AG04450 (cell line): ENCODE measurements around the gene ARHGEF10L. TPM values are rescaled to one million over a fixed set of nuclear protein-coding genes. Genes with fewer than 3 reads are reported as not detected.
A peak's percentile ranks its signal among the peaks of the same experiment; 100 is the strongest.

Source experiments
- CTCF ChIA-PET: fragments of 300-600, 350-600 bp; formaldehyde crosslinking; extraction: SDS; loops from one replicate; lab custom pipeline; 2022; ENCODE audit warnings: antibody characterized with exemption, inconsistent platforms; lab: Charles Lee
- POLR2A ChIA-PET: fragments of 350-600 bp; formaldehyde crosslinking; extraction: SDS; loops from one replicate; lab custom pipeline; 2021; ENCODE audit warnings: antibody characterized with exemption, inconsistent platforms; lab: Yijun Ruan, JAX
- DNase-seq: peaks from one replicate; pipeline ENCODE4 v3.0.0-alpha.2; 2011; ENCODE audit warnings: low read depth, low spot score
- H3K27ac ChIP-seq: one replicate; pipeline ENCODE4 v1.5.1; 2012; ENCODE audit warnings: low read depth, low read length, control low read depth
- H3K27me3 ChIP-seq: one replicate; pipeline ENCODE4 v1.6.0; 2012; ENCODE audit warnings: low read length; ENCODE audit not compliant: control insufficient read depth, insufficient read depth
- H3K4me3 ChIP-seq: 2 replicates; pipeline ENCODE4 v1.5.1; 2011; ENCODE audit warnings: mild to moderate bottlenecking, low read depth, low read length, control low read depth
- H3K9me3 ChIP-seq: 2 replicates; pipeline ENCODE4 v1.5.1; 2012; ENCODE audit warnings: low read length; ENCODE audit not compliant: control insufficient read depth, insufficient read depth
- CTCF ChIP-seq: IDR thresholded peaks from 2 replicates; pipeline ENCODE4 v1.5.1; 2011; ENCODE audit warnings: low read depth, low read length, control low read depth, inconsistent platforms
- polyA plus RNA-seq: library from polyadenylated mRNA; depleted of rRNA; stranded (reverse); fragments of >200 nt; gene quantifications from 2 replicates; pipeline ENCODE4 v1.2.3, GENCODE V29; 2011

ARHGEF10L gene
- polyA plus RNA-seq, 1 experiment: 5.7 TPM

- Histone ChIP-seq H3K9me3 (no peaks in the 10 kb centered on the region), H3K27me3 (no peaks in the 10 kb centered on the region), H3K4me3 (no peak overlapping the region), H3K27ac (no peak overlapping the region)
- POLR2A ChIA-PET: no interaction called here
- CTCF ChIA-PET: interaction anchor here (0.7 to 1.3 kb wide), 2 partner anchors 45 to 60 kb away, joined by 3 to 4 read pairs; no protein-coding TSS in a partner anchor
- no peak for DNase-seq
- TF ChIP-seq CTCF: no peak
Measured at GRCh38 chr1:17546946-17547670, 7.6 kb downstream of the ARHGEF10L start.

DNA sequence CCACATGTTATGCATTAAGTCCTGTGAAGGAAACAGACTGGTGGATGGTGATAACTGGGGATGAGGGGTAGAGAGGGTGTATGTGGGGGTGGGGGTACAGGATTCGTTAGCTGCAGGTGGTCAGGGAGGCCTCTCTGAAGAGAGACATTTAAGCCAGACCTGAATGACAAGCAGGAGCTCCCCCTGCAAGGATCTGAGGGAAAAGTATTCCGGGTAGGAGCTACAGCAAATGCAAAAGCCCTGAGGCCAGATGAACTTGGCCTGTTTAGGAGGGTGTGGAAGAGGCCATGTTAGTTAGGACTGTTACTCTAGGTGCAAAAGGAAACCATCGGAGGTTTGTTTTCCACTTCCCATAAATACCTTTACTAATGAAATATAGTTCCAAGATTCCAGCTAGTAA lies 9.9 kb downstream of the ARHGEF10L start:
- TF ChIP-seq CTCF: no peak
- DNase-seq: no peak
- no peaks in the 10 kb centered on the region for H3K9me3 ChIP-seq
- CTCF ChIA-PET: no interaction called here
- POLR2A ChIA-PET: no interaction called here
- no peak overlapping the region for H3K4me3 ChIP-seq
- no peak overlapping the region for H3K27ac ChIP-seq
- no peaks in the 10 kb centered on the region for H3K27me3 ChIP-seq

DNA sequence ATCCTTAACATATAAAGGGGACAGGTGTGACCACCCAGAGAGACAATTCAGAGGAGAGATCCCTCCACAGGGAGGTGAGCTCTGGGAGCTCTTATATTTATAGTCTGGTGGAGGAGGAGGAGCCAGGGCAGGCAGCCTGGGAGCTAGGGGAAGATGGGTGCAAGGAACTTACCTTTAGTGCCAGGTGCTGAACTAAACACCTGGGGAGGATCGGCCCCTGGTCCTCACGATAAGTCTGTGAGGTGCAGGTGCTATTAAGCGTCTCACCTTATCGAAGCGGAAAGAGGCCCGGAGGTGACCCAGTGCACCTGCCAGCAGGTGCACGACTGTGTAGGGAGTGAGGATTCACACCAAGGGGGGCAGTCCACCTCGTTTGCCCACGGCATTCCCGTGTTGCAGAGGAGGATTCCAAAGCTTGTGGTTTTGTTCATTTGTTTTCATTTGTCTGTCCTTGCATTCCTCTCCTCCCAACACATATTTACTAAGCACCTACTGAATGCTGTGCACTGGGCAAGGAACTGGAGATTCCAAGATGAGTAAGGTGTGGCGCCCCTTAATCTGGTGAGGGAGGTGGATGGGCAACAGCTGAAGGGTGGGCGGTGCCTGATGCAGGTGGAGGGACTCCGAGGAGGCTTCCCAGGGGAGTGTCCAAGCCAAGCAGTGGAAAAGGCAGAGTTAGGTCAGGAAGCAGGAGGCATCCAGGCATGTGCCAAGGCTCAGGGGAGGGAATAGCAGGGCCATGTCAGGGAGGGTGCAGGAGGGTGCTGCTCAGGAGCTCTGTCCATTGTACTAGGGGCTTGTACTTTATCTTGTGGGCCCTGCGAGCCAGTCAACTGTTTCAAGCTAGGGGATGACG lies 11.5 kb downstream of the ARHGEF10L start:
- no peaks in the 10 kb centered on the region for H3K9me3 ChIP-seq
- ChIA-PET CTCF (interaction anchor here (1.5 kb wide), 1 partner anchor 56 kb away, joined by 6 read pairs; no protein-coding TSS in a partner anchor), POLR2A (interaction anchor here (0.7 kb wide), 1 partner anchor 35 kb away, joined by 3 read pairs; no protein-coding TSS in a partner anchor)
- no peaks in the 10 kb centered on the region for H3K27me3 ChIP-seq
- TF ChIP-seq CTCF: no peak
- DNase-seq: no peak
- no peak overlapping the region for H3K4me3 ChIP-seq
- H3K27ac ChIP-seq: peak overlapping the region; percentile 34

DNA sequence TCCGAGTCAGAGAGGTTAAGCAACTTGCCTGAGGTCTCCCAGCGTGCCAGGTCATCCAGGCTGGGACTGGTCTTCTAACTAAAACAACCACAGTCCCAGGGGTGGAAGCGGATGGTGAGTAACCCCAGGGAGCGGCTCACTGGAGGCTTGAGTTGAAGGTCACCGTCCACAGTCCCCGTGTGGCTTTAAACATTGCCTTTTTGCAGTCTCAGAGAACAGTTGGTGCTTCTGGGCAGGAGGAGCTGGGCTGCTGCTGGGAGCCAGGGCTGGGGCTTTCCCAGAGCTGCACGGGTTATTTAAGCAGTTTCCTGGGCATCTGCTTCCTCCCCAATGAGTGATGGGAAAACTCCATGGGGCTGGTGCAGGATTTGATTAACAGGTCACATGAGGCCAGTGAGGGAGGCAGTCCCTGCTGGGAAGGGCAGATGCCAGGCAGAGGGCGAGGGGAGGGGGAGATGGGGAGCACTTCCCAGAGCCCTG lies 12.3 kb downstream of the ARHGEF10L start:
- peak overlapping the region; percentile 34 for H3K27ac ChIP-seq
- CTCF ChIA-PET: interaction anchor here (1.5 kb wide), 1 partner anchor 55 kb away, joined by 6 read pairs; no protein-coding TSS in a partner anchor

More for the DNA sequence above, 12.3 kb downstream of the ARHGEF10L start:
- no peak for DNase-seq
- H3K9me3 ChIP-seq: no peaks in the 10 kb centered on the region
- POLR2A ChIA-PET: no interaction called here
- H3K4me3 ChIP-seq: no peak overlapping the region
- no peak for TF ChIP-seq CTCF
- no peaks in the 10 kb centered on the region for H3K27me3 ChIP-seq
